SKM-1 (cell line): ENCODE measurements around the gene NCR2.

Experiments used
- DNase-seq: peaks from one replicate; lab custom pipeline; 2025; ENCODE audit not compliant: unreplicated experiment; lab: John Stamatoyannopoulos, UW

The NCR2 gene

DNA sequence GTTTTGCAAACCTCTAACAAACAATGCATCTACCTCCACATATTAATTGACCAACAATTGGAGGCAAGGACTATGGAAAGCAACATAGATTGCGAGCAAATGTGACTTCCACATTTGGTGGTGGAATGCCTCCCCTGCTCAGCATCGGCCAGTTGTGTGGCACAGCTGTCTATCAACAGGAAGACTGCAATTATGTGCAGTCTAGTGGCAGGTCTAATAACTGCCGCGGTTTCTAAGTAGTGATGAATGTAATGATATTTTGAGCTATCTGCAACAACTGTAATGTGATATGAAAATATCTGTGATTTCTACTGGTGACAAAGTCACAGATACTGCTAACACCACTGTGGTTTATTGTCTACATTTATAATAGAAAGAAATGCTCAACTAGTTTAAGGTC is 56.8 kb downstream of the NCR2 start:
- DNase-seq, result no peak

DNA sequence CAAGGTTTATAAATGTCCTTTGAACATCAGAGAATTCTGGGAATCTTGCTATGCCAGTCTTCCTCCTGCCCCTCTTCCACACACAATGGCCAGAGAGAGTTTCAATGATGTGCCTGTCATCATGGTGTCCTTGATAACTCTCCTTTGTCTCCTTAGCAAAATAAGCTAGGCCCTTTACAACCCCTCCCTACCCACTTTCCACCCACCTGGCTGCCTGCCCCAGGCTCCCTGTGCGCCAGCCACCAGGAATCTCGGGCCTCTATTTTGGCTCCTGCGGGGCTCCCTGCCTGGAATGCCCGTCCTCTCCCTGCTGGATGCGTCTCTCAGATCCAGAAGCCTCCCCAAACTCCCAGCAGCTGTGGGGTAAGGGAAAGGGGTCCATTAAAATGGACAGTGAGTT is 60.9 kb downstream of the NCR2 start:
- DNase-seq, result no peak

DNA sequence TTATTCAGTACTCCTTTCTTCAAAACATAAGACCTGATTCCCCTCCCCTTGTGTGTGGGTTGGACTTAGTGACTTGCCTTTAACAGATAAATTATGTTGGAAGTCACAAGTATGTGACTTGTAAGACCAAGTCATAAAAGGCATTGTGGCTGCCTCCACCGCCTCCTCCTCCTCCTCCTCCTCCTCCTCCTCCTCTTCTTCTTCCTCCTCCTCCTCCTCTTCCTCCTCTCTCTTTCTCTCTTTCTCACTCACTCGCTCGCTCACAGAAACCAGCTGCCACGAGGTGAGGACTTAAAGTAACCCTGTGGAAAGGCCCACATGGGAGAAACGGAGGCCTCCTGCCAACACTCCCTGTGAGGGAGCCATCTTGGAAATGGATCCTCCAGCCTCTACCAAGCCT is 64.0 kb downstream of the NCR2 start:
- DNase-seq, result no peak
